ENCODE data around the gene ZNF831.

- TF ChIP-seq CTCF (IDR thresholded peaks at IDR 0.05; ENCODE audit: borderline replicate concordance, extremely low read depth, low read length, poor library complexity, severe bottlenecking) (no peak), EZH2 (IDR thresholded peaks at IDR 0.05; ENCODE audit: borderline replicate concordance, low read depth, low read length, severe bottlenecking) (no peak)
These were observed 55.6 kb downstream of the ZNF831 start for GRCh38 chr20:59219211-59219610.
